Upper lobe of left lung (tissue), 6 donors: Measurements from ENCODE around the gene TTC17. TPM values are rescaled to one million over a fixed set of nuclear protein-coding genes. Genes with fewer than 3 reads are reported as not detected.

Experiments
- ATAC-seq, 2 donors: fragments of 200-7000 bp; cut with Tn5 transposase; one replicate each; pipeline ENCODE4 v1.9.1; 2022; ENCODE audit warnings: mild to moderate bottlenecking in 2 of 2, moderate library complexity in 2 of 2; ENCODE audit not compliant: low FRiP score in 2 of 2
- DNase-seq, 2 donors: peaks; one replicate each; pipeline ENCODE4 v3.0.0-alpha.2; 2019 to 2020
- H3K27ac ChIP-seq, 4 donors: fragments of 200-600 bp; sonication (generic); one replicate each; pipeline ENCODE4 v1.5.1; 2016 to 2019
- H3K27me3 ChIP-seq, 4 donors: fragments of 200-600 bp; sonication (generic); one replicate each; pipeline ENCODE4 v1.5.1; 2017 to 2019
- H3K36me3 ChIP-seq, 4 donors: fragments of 200-600 bp; sonication (generic); one replicate each; pipeline ENCODE4 v1.5.1; 2016 to 2019
- H3K4me1 ChIP-seq, 4 donors: fragments of 200-600 bp; sonication (generic); one replicate each; pipeline ENCODE4 v1.5.1; 2018 to 2019
- H3K4me3 ChIP-seq, 4 donors: fragments of 200-600 bp; sonication (generic); one replicate each; pipeline ENCODE4 v1.5.1; 2017 to 2019; ENCODE audit warnings: mild to moderate bottlenecking in 2 of 4, moderate library complexity in 1 of 4
- H3K9me3 ChIP-seq, 4 donors: fragments of 200-600 bp; sonication (generic); one replicate each; pipeline ENCODE4 v1.5.1; 2018 to 2019
- EP300 ChIP-seq, 4 donors: sonication (generic); formaldehyde crosslinking; IDR thresholded peaks; one replicate each; pipeline ENCODE4 v1.5.1; 2017; ENCODE audit warnings: antibody characterized with exemption in 4 of 4, control low read depth in 2 of 4
- POLR2A ChIP-seq, 4 donors: fragments of 450-650 bp; IDR thresholded peaks; one replicate each; pipeline ENCODE4 v1.5.1; 2016 to 2017; ENCODE audit warnings: antibody characterized with exemption in 4 of 4, mild to moderate bottlenecking in 2 of 4
- POLR2AphosphoS5 ChIP-seq, 2 donors: sonication (generic); formaldehyde crosslinking; IDR thresholded peaks; one replicate each; pipeline ENCODE4 v1.5.1; 2017; ENCODE audit warnings: antibody characterized with exemption in 2 of 2
- WGBS, 2 donors: methylation state at CpG; one replicate each; pipeline ENCODE4 v1.1.5; 2017 to 2018; 5-methylcytosine and 5-hydroxymethylcytosine counted together
- total RNA-seq, 6 donors: library from RNA; depleted of rRNA in 4 of 6; stranded (reverse); fragments of >200 nt in 4 of 6; gene quantifications; one replicate each; pipeline versions ENCODE4 v1.1.0 to v1.2.1, GENCODE V29; 2016 to 2021
- TF ChIP-seq, protein P1 (sequence below), 6 experiments: fragments of 450-650 bp in 4 of 6; fragments of 200-600 bp in 2 of 6; sonication (generic) in 2 of 6; IDR thresholded peaks; one replicate each; pipeline ENCODE4 v1.5.1; 2016 to 2019; ENCODE audit warnings: antibody characterized with exemption in 6 of 6
- donor health status: DM: no; HTN: no; CAD: no; lungs with moderate emphysema.
- donor health status: DM: no; HTN: yes; CAD: no; lungs with severe emphysema.

Gene TTC17
- total RNA-seq, 6 donors from 2014 or later: 61.2 to 313 (median 126) TPM

- H3K36me3 ChIP-seq: no peaks in the 10 kb centered on the region
- ATAC-seq (no peak), DNase-seq (no peak)
- H3K4me1 ChIP-seq: no peaks in the 10 kb centered on the region
- 30 to 33% methylated on average over 3 of the region's 3 CpGs for WGBS, 2 donors
- H3K27ac ChIP-seq: no peak overlapping the region
- H3K4me3 ChIP-seq: no peak overlapping the region
- peaks cover 0 to 5% (median 0%) of the 10 kb centered on the region in 4 donors for H3K9me3 ChIP-seq
- no peaks in the 10 kb centered on the region for H3K27me3 ChIP-seq
- TF ChIP-seq POLR2A (IDR thresholded peaks at IDR 0.05): no peak
- TF ChIP-seq POLR2AphosphoS5 (IDR thresholded peaks at IDR 0.05): no peak
- no peak for TF ChIP-seq EP300 (IDR thresholded peaks at IDR 0.05)
- TF ChIP-seq, protein P1, sequence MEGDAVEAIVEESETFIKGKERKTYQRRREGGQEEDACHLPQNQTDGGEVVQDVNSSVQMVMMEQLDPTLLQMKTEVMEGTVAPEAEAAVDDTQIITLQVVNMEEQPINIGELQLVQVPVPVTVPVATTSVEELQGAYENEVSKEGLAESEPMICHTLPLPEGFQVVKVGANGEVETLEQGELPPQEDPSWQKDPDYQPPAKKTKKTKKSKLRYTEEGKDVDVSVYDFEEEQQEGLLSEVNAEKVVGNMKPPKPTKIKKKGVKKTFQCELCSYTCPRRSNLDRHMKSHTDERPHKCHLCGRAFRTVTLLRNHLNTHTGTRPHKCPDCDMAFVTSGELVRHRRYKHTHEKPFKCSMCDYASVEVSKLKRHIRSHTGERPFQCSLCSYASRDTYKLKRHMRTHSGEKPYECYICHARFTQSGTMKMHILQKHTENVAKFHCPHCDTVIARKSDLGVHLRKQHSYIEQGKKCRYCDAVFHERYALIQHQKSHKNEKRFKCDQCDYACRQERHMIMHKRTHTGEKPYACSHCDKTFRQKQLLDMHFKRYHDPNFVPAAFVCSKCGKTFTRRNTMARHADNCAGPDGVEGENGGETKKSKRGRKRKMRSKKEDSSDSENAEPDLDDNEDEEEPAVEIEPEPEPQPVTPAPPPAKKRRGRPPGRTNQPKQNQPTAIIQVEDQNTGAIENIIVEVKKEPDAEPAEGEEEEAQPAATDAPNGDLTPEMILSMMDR (IDR thresholded peaks at IDR 0.05): no peak
Measured at GRCh38 chr11:43508511-43508918, 149.8 kb downstream of the TTC17 start.

- TF ChIP-seq POLR2AphosphoS5 (IDR thresholded peaks at IDR 0.05): no peak
- no peak for TF ChIP-seq EP300 (IDR thresholded peaks at IDR 0.05)
- TF ChIP-seq, protein P1 (IDR thresholded peaks at IDR 0.05): no peak
- no peak for TF ChIP-seq POLR2A (IDR thresholded peaks at IDR 0.05)
- ATAC-seq: no peak
- no peak for DNase-seq
- 80 to 87% methylated on average over 6 of the region's 6 CpGs for WGBS, 2 donors
- no peak overlapping the region for H3K4me3 ChIP-seq
- peaks cover 0 to 5% (median 0%) of the 10 kb centered on the region in 4 donors for H3K9me3 ChIP-seq
- H3K27ac ChIP-seq: no peak overlapping the region
- no peaks in the 10 kb centered on the region for H3K27me3 ChIP-seq
- no peaks in the 10 kb centered on the region for H3K36me3 ChIP-seq
- no peaks in the 10 kb centered on the region for H3K4me1 ChIP-seq
Measured at GRCh38 chr11:43511959-43512358, 153.2 kb downstream of the TTC17 start.

DNA sequence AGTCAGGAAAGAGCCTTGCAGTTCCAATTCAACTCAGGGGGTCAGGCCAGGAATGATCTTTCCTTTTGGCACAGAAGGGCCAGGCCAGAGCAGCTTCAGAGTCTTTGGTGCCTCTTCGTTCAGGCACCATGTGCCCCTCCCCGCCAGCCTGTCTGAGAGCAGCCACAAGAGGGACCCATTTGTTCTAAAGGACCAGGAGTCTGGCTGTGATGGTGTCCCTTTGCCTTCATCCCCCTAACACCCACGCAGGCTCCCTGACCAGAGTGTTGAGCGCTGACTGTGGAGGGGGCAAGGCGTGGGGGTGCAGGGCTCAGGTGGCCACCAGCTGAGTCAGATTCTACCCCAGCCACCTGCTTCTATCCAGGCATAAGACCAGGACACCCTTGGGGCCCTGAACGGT, 156.4 kb downstream of the TTC17 start:
- 70 to 74% methylated on average over 3 to 6 of the region's 6 CpGs for whole genome bisulfite sequencing, 2 donors
- TF ChIP-seq POLR2AphosphoS5 (IDR thresholded peaks at IDR 0.05): no peak
- TF ChIP-seq, protein P1 (IDR thresholded peaks at IDR 0.05): no peak
- no peak for TF ChIP-seq EP300 (IDR thresholded peaks at IDR 0.05)
- TF ChIP-seq POLR2A (IDR thresholded peaks at IDR 0.05): no peak
- no peak for DNase-seq
- H3K27me3 ChIP-seq: no peaks in the 10 kb centered on the region
- H3K4me3 ChIP-seq: no peak overlapping the region
- no peak for ATAC-seq
- peaks cover 0 to 5% (median 0%) of the 10 kb centered on the region in 4 donors for H3K9me3 ChIP-seq
- H3K4me1 ChIP-seq: no peaks in the 10 kb centered on the region
- H3K36me3 ChIP-seq: no peaks in the 10 kb centered on the region
- no peak overlapping the region for H3K27ac ChIP-seq

- no peak for ATAC-seq
- TF ChIP-seq EP300 (IDR thresholded peaks at IDR 0.05) (no peak), POLR2AphosphoS5 (IDR thresholded peaks at IDR 0.05) (no peak), POLR2A (IDR thresholded peaks at IDR 0.05) (no peak)
- TF ChIP-seq, protein P1 (IDR thresholded peaks at IDR 0.05): no peak
- WGBS, 2 donors: 8 to 39% methylated on average over 2 to 8 of the region's 8 CpGs
Measured at GRCh38 chr11:43516316-43516850, 157.7 kb downstream of the TTC17 start.

GRCh38 chr11:43517518-43517917, 158.8 kb downstream of the TTC17 start:
- H3K9me3 ChIP-seq: peaks cover 0 to 5% (median 2%) of the 10 kb centered on the region in 4 donors
- ATAC-seq (no peak), DNase-seq (no peak)
- TF ChIP-seq, protein P1 (IDR thresholded peaks at IDR 0.05): no peak
- TF ChIP-seq EP300 (IDR thresholded peaks at IDR 0.05) (no peak), POLR2A (IDR thresholded peaks at IDR 0.05) (no peak), POLR2AphosphoS5 (IDR thresholded peaks at IDR 0.05) (no peak)
- H3K4me3 ChIP-seq: no peak overlapping the region
- H3K27me3 ChIP-seq: no peaks in the 10 kb centered on the region
- H3K27ac ChIP-seq: no peak overlapping the region
- 91 to 95% methylated on average over 2 of the region's 2 CpGs for WGBS, 2 donors
- H3K36me3 ChIP-seq: no peaks in the 10 kb centered on the region
- H3K4me1 ChIP-seq: no peaks in the 10 kb centered on the region

More at GRCh38 chr11:43516316-43516850, 157.7 kb downstream of the TTC17 start:
- no peaks in the 10 kb centered on the region for H3K4me1 ChIP-seq
- peaks cover 0 to 5% (median 2%) of the 10 kb centered on the region in 4 donors for H3K9me3 ChIP-seq
- H3K27me3 ChIP-seq: no peaks in the 10 kb centered on the region
- no peak overlapping the region for H3K4me3 ChIP-seq
- DNase-seq: no peak
- H3K27ac ChIP-seq: no peak overlapping the region
- no peaks in the 10 kb centered on the region for H3K36me3 ChIP-seq
